ENCODE results near the gene TRIO.

- TF ChIP-seq JUN (IDR thresholded peaks at IDR 0.05; ENCODE audit: borderline replicate concordance, insufficient read depth, insufficient read length, low read depth), result no peak
- no peak for TF ChIP-seq CTCF (IDR thresholded peaks at IDR 0.05; ENCODE audit: extremely low read depth in 1 of 2, insufficient read depth in 1 of 2, low read depth in 1 of 2, low read length in 2 of 2)
- no peak for TF ChIP-seq EZH2 (IDR thresholded peaks at IDR 0.05; ENCODE audit: borderline replicate concordance, low read depth, low read length, severe bottlenecking)
- TF ChIP-seq POLR2A (IDR thresholded peaks at IDR 0.05; ENCODE audit: low read depth, low read length), result no peak
- TF ChIP-seq MYC (IDR thresholded peaks at IDR 0.05; ENCODE audit: low read depth, low read length), result no peak
- TF ChIP-seq GATA2 (IDR thresholded peaks at IDR 0.05; ENCODE audit: insufficient read depth, insufficient read length, low read depth, low read length), result no peak
- no peak for TF ChIP-seq POLR2AphosphoS5 (IDR thresholded peaks at IDR 0.05; ENCODE audit: insufficient read depth, low read depth, low read length)
- TF ChIP-seq, protein P1, sequence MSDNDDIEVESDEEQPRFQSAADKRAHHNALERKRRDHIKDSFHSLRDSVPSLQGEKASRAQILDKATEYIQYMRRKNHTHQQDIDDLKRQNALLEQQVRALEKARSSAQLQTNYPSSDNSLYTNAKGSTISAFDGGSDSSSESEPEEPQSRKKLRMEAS (IDR thresholded peaks at IDR 0.05; ENCODE audit: insufficient read depth, insufficient read length), result no peak
Observed at GRCh38 chr5:14149672-14150274, 6.6 kb downstream of the TRIO start.
